HS-5 (cell line): ENCODE results near the gene UBAP2.

ENCODE experiments used
- DNase-seq: peaks from one replicate; pipeline ENCODE4 v3.0.0-alpha.2; 2012; ENCODE audit warnings: low read depth

UBAP2 gene

GRCh38 chr9:33921967-33922895 is 126.5 kb downstream of the UBAP2 start:
- DNase-seq, result no peak

DNA sequence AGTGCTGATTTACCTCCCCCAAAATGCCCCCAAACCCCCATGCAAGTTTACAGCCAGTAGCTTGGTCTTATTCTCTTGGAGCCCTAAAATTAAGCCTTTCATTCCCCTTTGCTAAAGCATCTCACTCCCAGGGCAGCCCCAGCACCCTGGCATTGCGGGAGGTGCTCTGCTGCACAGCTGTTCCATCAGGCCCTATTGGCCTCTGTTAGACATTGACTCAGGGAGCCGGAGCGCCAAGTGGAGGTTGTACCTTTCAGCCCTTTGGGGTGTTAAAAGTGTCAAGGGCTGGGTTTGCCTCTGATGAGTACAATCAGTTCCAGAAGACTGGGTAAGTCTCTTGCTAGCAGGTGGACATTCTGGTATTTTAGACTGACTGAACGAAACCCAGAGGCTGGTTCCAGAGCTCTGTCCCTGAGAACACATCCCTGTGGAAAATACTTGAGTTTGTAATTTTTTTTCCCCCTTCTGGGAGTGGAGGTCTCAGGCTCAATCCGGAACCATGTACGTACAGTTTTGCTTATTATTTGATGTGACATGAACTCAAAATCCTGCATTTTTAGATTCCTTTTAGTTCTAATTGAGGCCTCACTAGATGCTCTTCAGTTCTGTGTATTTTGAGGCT is 129.3 kb downstream of the UBAP2 start:
- no peak for DNase-seq

DNA sequence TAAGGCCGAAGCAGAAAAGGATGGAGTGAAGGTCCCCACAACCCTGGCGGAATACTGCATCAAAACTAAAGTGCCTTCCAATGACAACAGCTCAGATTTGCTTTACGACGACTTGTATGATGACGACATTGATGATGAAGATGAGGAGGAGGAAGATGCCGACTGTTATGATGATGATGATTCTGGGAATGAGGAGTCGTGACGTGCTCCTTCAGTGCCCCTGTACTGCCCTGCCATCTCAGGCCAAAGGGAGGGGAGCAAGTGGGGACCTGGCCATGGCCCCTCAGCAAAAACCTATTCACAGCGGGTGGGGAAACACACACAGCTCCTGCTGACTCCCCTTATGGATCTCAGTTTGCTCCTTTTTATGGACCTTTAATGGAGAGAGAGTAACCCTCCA is 131.7 kb downstream of the UBAP2 start:
- DNase-seq, result no peak

DNA sequence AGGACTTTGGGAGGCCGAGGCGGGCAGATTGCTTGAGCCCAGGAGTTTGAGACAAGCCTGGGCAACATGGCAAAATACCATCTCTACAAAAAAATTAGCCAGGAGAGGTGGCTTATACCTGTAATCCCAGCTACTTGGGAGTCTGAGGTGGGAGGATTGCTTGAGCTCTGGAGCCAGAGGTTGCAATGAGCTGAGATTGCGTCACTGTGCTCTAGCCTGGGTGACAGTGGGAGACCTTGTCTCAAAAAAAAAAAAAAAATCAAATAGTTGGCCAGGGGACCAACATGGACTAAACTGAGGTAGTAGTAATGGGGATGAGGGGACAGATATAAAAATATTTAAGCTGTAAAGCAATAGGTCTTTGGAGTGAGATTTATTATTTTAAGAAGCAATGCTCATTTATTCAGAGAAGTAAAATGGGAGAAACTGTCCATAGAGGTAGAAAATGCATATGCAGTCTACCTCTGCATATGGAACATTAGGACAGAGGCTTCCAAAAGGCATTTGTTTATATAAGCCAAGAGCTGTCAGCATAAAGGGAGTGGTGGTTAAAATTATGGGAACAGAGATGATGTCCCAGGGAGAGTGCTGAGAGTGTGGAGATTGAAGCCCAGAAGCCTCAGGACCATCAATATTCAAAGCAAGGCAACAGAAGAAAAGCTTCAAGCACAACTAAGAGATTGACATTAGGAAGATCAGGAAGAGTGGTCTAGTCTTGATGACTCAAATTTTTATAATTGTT is 133.6 kb downstream of the UBAP2 start:
- no peak for DNase-seq

DNA sequence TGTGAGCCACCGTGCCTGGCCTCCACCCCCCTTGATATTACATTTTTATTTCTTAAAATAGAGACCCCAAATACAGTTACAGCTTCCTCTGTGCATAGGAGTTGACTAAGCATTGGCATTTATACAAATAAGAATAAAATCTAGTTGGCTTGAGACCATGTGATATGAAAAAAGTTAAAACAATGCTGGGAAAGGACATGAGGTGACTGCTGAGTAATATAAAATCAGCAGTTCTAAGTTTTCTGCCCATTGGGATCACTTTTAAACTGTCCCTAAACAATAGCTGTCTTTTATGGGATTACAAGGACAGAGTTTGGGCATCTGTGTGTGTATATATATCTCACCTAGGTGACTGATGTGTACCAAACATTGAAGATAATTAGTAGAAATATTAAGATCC is 135.1 kb downstream of the UBAP2 start:
- DNase-seq, result no peak

- DNase-seq, result no peak
Observed at GRCh38 chr9:33908749-33909148, 139.9 kb downstream of the UBAP2 start.

DNA sequence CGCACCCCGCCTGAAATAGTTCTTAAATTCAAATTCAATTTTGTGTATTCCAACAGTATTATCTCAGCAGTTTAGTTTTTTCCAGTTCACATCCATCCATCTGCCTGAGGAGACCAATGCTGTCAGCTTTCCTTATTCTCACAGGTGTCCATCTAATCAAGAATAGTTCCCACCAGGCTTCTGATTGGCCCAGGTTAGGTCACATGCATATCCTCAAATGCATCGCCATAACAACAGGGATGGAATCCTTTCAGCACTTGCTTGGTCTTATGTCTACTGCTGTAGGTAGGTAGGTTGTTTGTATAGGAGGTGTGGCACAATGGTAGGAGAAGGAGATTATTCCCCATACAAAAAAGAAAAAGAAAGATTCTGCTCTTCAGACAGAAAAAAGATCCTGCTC is 140.6 kb downstream of the UBAP2 start:
- DNase-seq, result no peak

DNA sequence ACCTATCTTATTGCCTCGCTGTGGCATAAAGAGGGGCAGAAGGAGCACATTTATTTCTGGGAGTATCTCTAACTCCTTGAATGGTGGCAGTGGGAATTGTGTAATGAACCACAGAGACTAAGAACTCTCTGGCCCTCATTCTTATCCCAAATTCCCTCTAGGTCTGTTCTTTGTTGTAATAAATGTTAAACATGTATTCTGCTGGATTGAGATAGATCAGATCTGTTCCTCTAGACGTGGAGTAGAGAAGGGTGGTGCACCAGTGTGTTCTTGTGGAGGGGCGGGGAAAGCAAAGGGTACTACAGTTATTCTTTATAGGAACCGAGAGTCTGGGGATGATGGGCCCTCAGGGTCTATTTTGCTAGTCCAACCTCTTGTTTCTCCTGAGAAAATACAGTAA is 141.3 kb downstream of the UBAP2 start:
- no peak for DNase-seq

DNA sequence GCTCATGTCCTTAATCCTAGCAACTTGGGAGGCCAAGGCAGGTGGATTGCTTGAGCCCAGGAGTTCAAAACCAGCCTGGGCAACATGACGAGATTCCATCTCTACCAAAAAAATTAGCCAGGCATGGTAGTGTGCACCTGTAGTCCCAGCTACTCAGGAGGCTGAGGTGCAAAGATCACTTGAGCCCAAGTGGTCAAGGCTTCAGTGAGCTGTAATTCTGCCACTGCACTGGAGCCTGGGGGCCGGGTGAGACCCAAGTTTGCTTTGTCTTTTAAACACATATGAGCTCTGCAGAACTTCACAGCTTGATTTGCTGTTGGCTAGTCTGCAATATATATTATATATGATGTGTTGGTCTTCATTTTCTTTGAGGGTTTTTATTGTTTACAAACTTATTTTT is 141.9 kb downstream of the UBAP2 start:
- no peak for DNase-seq

DNA sequence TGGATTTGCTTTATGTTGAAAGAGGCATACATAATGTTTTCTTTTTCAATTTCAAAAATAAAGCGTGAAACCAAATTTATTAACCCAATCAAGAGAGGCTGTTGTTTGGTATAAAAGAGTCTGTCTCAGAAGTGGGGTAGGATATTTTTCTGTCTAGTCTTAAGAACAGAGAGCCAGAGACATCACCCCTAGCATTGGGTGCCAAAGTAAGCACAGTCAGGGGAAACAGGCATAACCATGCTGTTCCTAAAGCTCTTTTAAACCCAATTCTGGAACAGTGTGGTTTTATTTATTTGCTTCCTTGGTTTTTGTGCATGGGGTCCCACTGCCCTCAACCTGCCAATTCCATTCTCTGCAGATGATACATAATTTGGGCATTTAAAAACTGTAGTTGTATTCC is 143.6 kb downstream of the UBAP2 start:
- no peak for DNase-seq

GRCh38 chr9:33903157-33903780 is 145.4 kb downstream of the UBAP2 start:
- DNase-seq, result no peak

- no peak for DNase-seq
Observed at GRCh38 chr9:33894316-33894715, 154.4 kb downstream of the UBAP2 start.

- DNase-seq, result no peak
Observed at GRCh38 chr9:33893861-33894260, 154.8 kb downstream of the UBAP2 start.

DNA sequence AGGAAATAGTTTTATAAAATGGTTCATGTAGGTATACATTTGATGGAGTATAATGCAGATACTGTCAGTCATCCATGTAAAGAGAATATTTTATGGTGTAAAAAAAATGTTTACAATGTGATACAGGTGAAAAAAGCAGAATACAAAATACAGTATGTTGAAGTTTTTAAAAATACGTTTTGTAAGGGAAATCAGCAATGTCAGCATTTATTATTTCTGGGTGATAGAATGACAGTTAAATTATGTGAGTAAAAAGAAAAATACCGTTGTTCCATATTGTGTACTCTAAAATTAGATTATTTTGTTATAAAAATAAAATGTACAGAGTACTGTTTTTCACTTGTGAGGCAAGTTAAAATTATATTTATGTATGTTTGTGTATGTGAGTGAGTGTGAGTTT is 162.7 kb downstream of the UBAP2 start:
- no peak for DNase-seq

DNA sequence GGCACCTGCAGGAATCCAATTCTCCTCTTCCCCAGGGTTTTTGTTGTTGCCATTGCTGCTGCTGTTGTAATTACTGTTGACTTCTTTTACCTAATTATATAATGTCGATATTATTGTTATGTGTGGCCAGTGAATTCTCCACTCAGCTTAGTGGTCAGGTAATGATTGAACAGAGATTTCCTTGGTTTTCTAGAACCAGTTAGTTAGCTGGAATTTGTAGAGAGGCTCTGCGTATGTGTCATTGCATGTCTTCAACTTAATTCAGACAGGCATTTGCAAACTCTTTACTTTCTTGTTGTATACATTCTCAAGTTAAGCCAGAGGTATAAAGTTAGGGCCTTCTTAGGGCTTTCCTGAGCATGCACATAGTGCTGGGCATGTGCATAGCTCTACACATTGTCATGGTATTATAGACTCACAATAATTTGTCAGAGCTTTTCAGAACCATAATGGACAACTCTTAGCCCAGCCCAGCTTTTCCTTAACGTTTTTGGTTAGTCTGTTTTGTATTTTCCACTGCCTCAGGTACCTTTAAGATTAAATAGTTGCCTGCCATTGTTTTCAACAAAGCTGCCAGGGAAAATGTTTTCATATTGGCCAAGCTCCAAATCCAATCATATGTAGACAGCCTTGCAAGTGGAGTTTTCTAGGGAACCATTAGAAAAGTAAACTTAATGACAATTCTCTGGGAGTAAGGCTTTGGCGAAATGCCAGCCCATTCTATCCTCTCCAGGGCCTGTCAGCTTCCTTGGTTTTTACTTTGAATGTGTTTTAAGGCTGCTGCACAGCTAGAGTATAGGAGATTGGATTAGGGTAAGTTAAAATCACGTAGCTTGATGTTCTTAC is 163.6 kb downstream of the UBAP2 start:
- no peak for DNase-seq

GRCh38 chr9:33881635-33882034 is 167.1 kb downstream of the UBAP2 start:
- no peak for DNase-seq

- DNase-seq, result no peak
Observed at GRCh38 chr9:33880211-33881089, 168.2 kb downstream of the UBAP2 start.

GRCh38 chr9:33878691-33879366 is 169.9 kb downstream of the UBAP2 start:
- no peak for DNase-seq

- DNase-seq, result no peak
Observed at GRCh38 chr9:33877727-33878489, 170.8 kb downstream of the UBAP2 start.
